Fibroblast of lung (primary cell): ENCODE measurements around the gene SLC1A1. TPM values are rescaled to one million over a fixed set of nuclear protein-coding genes. Genes with fewer than 3 reads are reported as not detected.

ENCODE experiments used
- DNase-seq, 2 donors: peaks; one replicate each; pipeline versions ENCODE4 v3.0.0 to v3.0.0-alpha.2; 2010; ENCODE audit warnings: low read depth in 2 of 2
- H2AFZ ChIP-seq: 2 replicates; pipeline ENCODE4 v1.5.1; 2012; ENCODE audit warnings: low read length, control low read depth, inconsistent platforms
- H3K27ac ChIP-seq: 2 replicates; pipeline ENCODE4 v1.5.1; 2011; ENCODE audit warnings: low read length, control low read depth; ENCODE audit not compliant: insufficient read depth
- H3K27me3 ChIP-seq: 2 replicates; pipeline ENCODE4 v1.5.1; 2011; ENCODE audit warnings: mild to moderate bottlenecking, low read length; ENCODE audit not compliant: control insufficient read depth, insufficient read depth
- H3K36me3 ChIP-seq: 2 replicates; pipeline ENCODE4 v1.5.1; 2011; ENCODE audit warnings: low read length; ENCODE audit not compliant: control insufficient read depth, insufficient read depth
- H3K4me1 ChIP-seq: 2 replicates; pipeline ENCODE4 v1.5.1; 2011; ENCODE audit warnings: low read length; ENCODE audit not compliant: control insufficient read depth, insufficient read depth; ENCODE audit errors: extremely low read depth
- H3K4me2 ChIP-seq: 2 replicates; pipeline ENCODE4 v1.5.1; 2011; ENCODE audit warnings: low read length, control low read depth; ENCODE audit not compliant: insufficient read depth; ENCODE audit errors: extremely low read depth
- H3K4me3 ChIP-seq, 4 experiments: fragments of 200-600 bp in 1 of 4; sonication (generic) in 1 of 4; replicated peaks in 1 of 4; 2 replicates each; pipeline ENCODE4 v1.5.1; 2011 to 2016; ENCODE audit warnings: low read length in 4 of 4, low read depth in 3 of 4, mild to moderate bottlenecking in 3 of 4, control low read depth in 2 of 4, inconsistent platforms in 1 of 4, mixed read lengths in 1 of 4; ENCODE audit not compliant: insufficient read depth in 1 of 4; ENCODE audit errors: control extremely low read depth in 1 of 4
- H3K79me2 ChIP-seq: 2 replicates; pipeline ENCODE4 v1.5.1; 2012; ENCODE audit warnings: mild to moderate bottlenecking, low read length, inconsistent platforms; ENCODE audit not compliant: control insufficient read depth, insufficient read depth
- H3K9ac ChIP-seq: 2 replicates; pipeline ENCODE4 v1.5.1; 2011; ENCODE audit warnings: mild to moderate bottlenecking, low read length, control low read depth; ENCODE audit not compliant: insufficient read depth
- H3K9me3 ChIP-seq: 2 replicates; pipeline ENCODE4 v1.5.1; 2012; ENCODE audit warnings: low read depth, low read length; ENCODE audit not compliant: control insufficient read depth, insufficient read depth
- H4K20me1 ChIP-seq: 2 replicates; pipeline ENCODE4 v1.5.1; 2011; ENCODE audit warnings: low read length; ENCODE audit not compliant: control insufficient read depth, insufficient read depth; ENCODE audit errors: extremely low read depth
- CTCF ChIP-seq, 2 donors: IDR thresholded peaks in 1 of 2; conservative IDR thresholded peaks in 1 of 2; 1 replicate in 1 of 2; 2 replicates in 1 of 2; pipeline ENCODE4 v1.5.1; 2011 to 2012; ENCODE audit warnings: low read length in 2 of 2, control low read depth in 1 of 2, inconsistent platforms in 1 of 2, low read depth in 1 of 2, mild to moderate bottlenecking in 1 of 2
- EZH2 ChIP-seq: IDR thresholded peaks from 2 replicates; pipeline ENCODE4 v1.5.1; 2012; ENCODE audit warnings: low read length, control low read depth, mild to moderate bottlenecking; ENCODE audit errors: missing control alignments
- polyA plus RNA-seq, 2 donors: library from polyadenylated mRNA; depleted of rRNA in 1 of 2; stranded (reverse) in 1 of 2; unstranded in 1 of 2; fragments of >200 nt; gene quantifications; 2 replicates each; pipeline ENCODE4 v1.2.1, GENCODE V29; 2011 to 2012; ENCODE audit warnings: missing spikeins in 1 of 2
- total RNA-seq: library from RNA; depleted of rRNA; stranded (reverse); fragments of >200 nt; gene quantifications from 2 replicates; pipeline ENCODE4 v1.2.1, GENCODE V29; 2014

The SLC1A1 gene
- total and polyA plus RNA-seq, 2 donors (not counting 1 experiment from before 2014, with no cell fraction given): 4.5 to 64.1 TPM

- Histone ChIP-seq H3K9me3 (no peaks in the 10 kb centered on the region), H3K27ac (no peak overlapping the region), H4K20me1 (no peaks in the 10 kb centered on the region), H3K27me3 (no peaks in the 10 kb centered on the region), H3K4me2 (no peak overlapping the region), H2AFZ (no peak overlapping the region), H3K36me3 (no peaks in the 10 kb centered on the region), H3K79me2 (no peaks in the 10 kb centered on the region), H3K4me3 (no peak overlapping the region), H3K4me1 (no peaks in the 10 kb centered on the region), H3K9ac (no peak overlapping the region)
- TF ChIP-seq CTCF (conservative IDR thresholded peaks at IDR 0.05 in 1 of 2, IDR thresholded peaks at IDR 0.05 in 1 of 2; ENCODE audit: low read depth in 1 of 2, low read length in 2 of 2) (no peak), EZH2 (no peak)
- no peak for DNase-seq
Observed at GRCh38 chr9:4618700-4619099, 128.4 kb downstream of the SLC1A1 start.

- no peak for DNase-seq
- no peak overlapping the region for H3K9ac ChIP-seq
- H2AFZ ChIP-seq: no peak overlapping the region
- H3K4me1 ChIP-seq: no peaks in the 10 kb centered on the region
- no peaks in the 10 kb centered on the region for H4K20me1 ChIP-seq
- no peaks in the 10 kb centered on the region for H3K9me3 ChIP-seq
- TF ChIP-seq CTCF (conservative IDR thresholded peaks at IDR 0.05 in 1 of 2, IDR thresholded peaks at IDR 0.05 in 1 of 2; ENCODE audit: low read depth in 1 of 2, low read length in 2 of 2): no peak
- TF ChIP-seq EZH2: no peak
- no peaks in the 10 kb centered on the region for H3K27me3 ChIP-seq
- H3K79me2 ChIP-seq: no peaks in the 10 kb centered on the region
- no peak overlapping the region for H3K4me2 ChIP-seq
- H3K27ac ChIP-seq: no peak overlapping the region
- no peak overlapping the region for H3K4me3 ChIP-seq
- H3K36me3 ChIP-seq: no peaks in the 10 kb centered on the region
Observed at GRCh38 chr9:4620057-4620765, 129.9 kb downstream of the SLC1A1 start.

- Histone ChIP-seq H3K27ac (no peak overlapping the region), H3K4me2 (no peak overlapping the region), H3K9me3 (no peaks in the 10 kb centered on the region), H3K36me3 (no peaks in the 10 kb centered on the region), H3K9ac (no peak overlapping the region), H3K4me3 (no peak overlapping the region), H2AFZ (no peak overlapping the region), H3K79me2 (no peaks in the 10 kb centered on the region), H3K27me3 (no peaks in the 10 kb centered on the region), H3K4me1 (no peaks in the 10 kb centered on the region), H4K20me1 (no peaks in the 10 kb centered on the region)
- no peak for TF ChIP-seq EZH2
- no peak for TF ChIP-seq CTCF (conservative IDR thresholded peaks at IDR 0.05 in 1 of 2, IDR thresholded peaks at IDR 0.05 in 1 of 2; ENCODE audit: low read depth in 1 of 2, low read length in 2 of 2)
- peak in 1 of 2 donors; percentile 68 for DNase-seq
Observed at GRCh38 chr9:4620881-4621555, 130.8 kb downstream of the SLC1A1 start.
